MM.1S (cell line): Measurements from ENCODE around the gene ANKRD13B.
"Not testable (repeated sequence)": the region's sequence is repeated elsewhere in the genome, so short reads cannot be mapped to it uniquely, and the experiment has no call there.

Experiments used
- DNase-seq: peaks from one replicate; pipeline ENCODE4 v3.0.0-alpha.2; 2015
- H2AFZ ChIP-seq: fragments of 300-600 bp; sonication (generic); 2 replicates; pipeline ENCODE4 v1.6.0; 2016; ENCODE audit warnings: antibody characterized with exemption, low read length
- H3F3A ChIP-seq: fragments of 300-600 bp; sonication (generic); 2 replicates; pipeline ENCODE4 v1.6.1; 2016; ENCODE audit warnings: mild to moderate bottlenecking, antibody characterized with exemption, low read length, moderate library complexity, mixed read lengths; ENCODE audit not compliant: insufficient read depth
- H3K27ac ChIP-seq: fragments of 300-600 bp; sonication (generic); 2 replicates; pipeline ENCODE4 v1.5.1; 2016; ENCODE audit warnings: mild to moderate bottlenecking, low read length
- H3K27me3 ChIP-seq: fragments of 300-600 bp; sonication (generic); replicated peaks from 2 replicates; pipeline ENCODE4 v1.6.0; 2016; ENCODE audit warnings: low read length; ENCODE audit not compliant: insufficient read depth
- H3K36me3 ChIP-seq: fragments of 300-600 bp; sonication (generic); replicated peaks from 2 replicates; pipeline ENCODE4 v1.6.1; 2016; ENCODE audit warnings: mild to moderate bottlenecking, low read length, mixed read lengths; ENCODE audit not compliant: insufficient read depth
- H3K4me1 ChIP-seq: fragments of 300-600 bp; sonication (generic); 2 replicates; pipeline ENCODE4 v1.6.1; 2016; ENCODE audit warnings: low read length, mixed read lengths
- H3K4me2 ChIP-seq: fragments of 300-600 bp; sonication (generic); 2 replicates; pipeline ENCODE4 v1.6.0; 2016; ENCODE audit warnings: low read depth, low read length
- H3K4me3 ChIP-seq: fragments of 300-600 bp; sonication (generic); 2 replicates; pipeline ENCODE4 v1.5.1; 2016; ENCODE audit warnings: low read length, mixed read lengths
- H3K79me2 ChIP-seq: fragments of 300-600 bp; sonication (generic); 2 replicates; pipeline ENCODE4 v1.6.1; 2016; ENCODE audit warnings: mixed run types, low read length, mixed read lengths
- H3K9ac ChIP-seq: fragments of 300-600 bp; sonication (generic); 2 replicates; pipeline ENCODE4 v1.6.1; 2016; ENCODE audit warnings: low read length, mixed read lengths
- H3K9me2 ChIP-seq: fragments of 300-600 bp; sonication (generic); replicated peaks from 2 replicates; pipeline ENCODE4 v1.6.1; 2016; ENCODE audit warnings: mild to moderate bottlenecking, low read length, mixed read lengths; ENCODE audit not compliant: insufficient read depth
- H3K9me3 ChIP-seq: fragments of 300-600 bp; sonication (generic); replicated peaks from 2 replicates; pipeline ENCODE4 v1.6.1; 2016; ENCODE audit warnings: mild to moderate bottlenecking, low read length, mixed read lengths; ENCODE audit not compliant: insufficient read depth
- H4K20me1 ChIP-seq: fragments of 300-600 bp; sonication (generic); 2 replicates; pipeline ENCODE4 v1.6.1; 2016; ENCODE audit warnings: mild to moderate bottlenecking, low read length, moderate library complexity, mixed read lengths; ENCODE audit not compliant: insufficient read depth
- EZH2 ChIP-seq: fragments of 300-600 bp; sonication (generic); optimal IDR thresholded peaks from 2 replicates; pipeline ENCODE3; 2017; ENCODE audit warnings: low read depth, mild to moderate bottlenecking, antibody characterized with exemption, low read length, mixed read lengths
- EZH2phosphoT487 ChIP-seq: fragments of 300-600 bp; sonication (generic); IDR thresholded peaks from 2 replicates; pipeline ENCODE4 v1.6.1; 2018; ENCODE audit warnings: antibody characterized with exemption, low read length
- TF ChIP-seq, protein P1 (sequence below): fragments of 300-600 bp; sonication (generic); IDR thresholded peaks from 2 replicates; pipeline ENCODE4 v1.5.1; 2016; ENCODE audit warnings: antibody characterized with exemption, low read length, mixed read lengths

ANKRD13B gene

GRCh38 chr17:29649359-29649758 lies 56.4 kb downstream of the ANKRD13B start:
- Histone ChIP-seq H3K4me1 (no peaks in the 10 kb centered on the region), H3K9ac (no peak overlapping the region), H4K20me1 (no peaks in the 10 kb centered on the region), H3F3A (no peaks in the 10 kb centered on the region), H3K27me3 (no peaks in the 10 kb centered on the region), H3K9me3 (no peaks in the 10 kb centered on the region), H3K27ac (no peak overlapping the region), H3K79me2 (no peaks in the 10 kb centered on the region), H3K9me2 (no peaks in the 10 kb centered on the region), H2AFZ (no peak overlapping the region), H3K4me2 (no peak overlapping the region), H3K4me3 (no peak overlapping the region), H3K36me3 (no peaks in the 10 kb centered on the region)
- TF ChIP-seq EZH2 (no peak), EZH2phosphoT487 (no peak)
- TF ChIP-seq, protein P1, sequence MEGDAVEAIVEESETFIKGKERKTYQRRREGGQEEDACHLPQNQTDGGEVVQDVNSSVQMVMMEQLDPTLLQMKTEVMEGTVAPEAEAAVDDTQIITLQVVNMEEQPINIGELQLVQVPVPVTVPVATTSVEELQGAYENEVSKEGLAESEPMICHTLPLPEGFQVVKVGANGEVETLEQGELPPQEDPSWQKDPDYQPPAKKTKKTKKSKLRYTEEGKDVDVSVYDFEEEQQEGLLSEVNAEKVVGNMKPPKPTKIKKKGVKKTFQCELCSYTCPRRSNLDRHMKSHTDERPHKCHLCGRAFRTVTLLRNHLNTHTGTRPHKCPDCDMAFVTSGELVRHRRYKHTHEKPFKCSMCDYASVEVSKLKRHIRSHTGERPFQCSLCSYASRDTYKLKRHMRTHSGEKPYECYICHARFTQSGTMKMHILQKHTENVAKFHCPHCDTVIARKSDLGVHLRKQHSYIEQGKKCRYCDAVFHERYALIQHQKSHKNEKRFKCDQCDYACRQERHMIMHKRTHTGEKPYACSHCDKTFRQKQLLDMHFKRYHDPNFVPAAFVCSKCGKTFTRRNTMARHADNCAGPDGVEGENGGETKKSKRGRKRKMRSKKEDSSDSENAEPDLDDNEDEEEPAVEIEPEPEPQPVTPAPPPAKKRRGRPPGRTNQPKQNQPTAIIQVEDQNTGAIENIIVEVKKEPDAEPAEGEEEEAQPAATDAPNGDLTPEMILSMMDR, result no peak
- DNase-seq, result no peak

- Histone ChIP-seq H3K4me1 (no peaks in the 10 kb centered on the region), H3K9me2 (no peaks in the 10 kb centered on the region), H3K9me3 (no peaks in the 10 kb centered on the region), H3K27me3 (no peaks in the 10 kb centered on the region), H3K4me3 (no peak overlapping the region), H3K36me3 (no peaks in the 10 kb centered on the region), H3K27ac (no peak overlapping the region), H3K79me2 (no peaks in the 10 kb centered on the region), H3K4me2 (no peak overlapping the region), H3K9ac (no peak overlapping the region), H4K20me1 (no peaks in the 10 kb centered on the region), H3F3A (no peaks in the 10 kb centered on the region), H2AFZ (no peak overlapping the region)
- TF ChIP-seq EZH2phosphoT487 (no peak), EZH2 (no peak)
- TF ChIP-seq, protein P1, result no peak
- DNase-seq, result no peak
Observed at GRCh38 chr17:29650396-29650795, 57.5 kb downstream of the ANKRD13B start.

DNA sequence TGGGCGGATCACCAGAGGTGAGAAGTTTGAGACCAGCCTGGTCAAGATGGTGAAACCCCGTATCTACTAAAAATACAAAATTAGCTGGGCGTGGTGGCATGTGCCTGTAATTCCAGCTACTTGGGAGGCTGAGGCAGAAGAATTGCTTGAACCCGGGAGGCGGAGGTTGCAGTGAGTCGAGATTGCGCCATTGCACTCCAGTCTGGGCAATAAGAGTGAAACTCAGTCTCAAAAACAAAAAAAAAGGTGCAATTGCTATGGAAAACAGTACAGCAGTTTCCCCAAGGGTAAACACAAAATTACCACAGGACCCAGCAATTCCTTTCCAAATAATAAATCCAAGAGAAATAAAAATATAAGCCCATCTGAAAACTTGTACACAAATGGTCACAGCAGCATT lies 59.0 kb downstream of the ANKRD13B start:
- H3K4me2 ChIP-seq, H3F3A ChIP-seq, H3K4me1 ChIP-seq, DNase-seq, H3K9me3 ChIP-seq, H3K27ac ChIP-seq, H3K79me2 ChIP-seq, H3K9me2 ChIP-seq, H3K4me3 ChIP-seq, H3K36me3 ChIP-seq, H3K9ac ChIP-seq, H4K20me1 ChIP-seq, H2AFZ ChIP-seq, H3K27me3 ChIP-seq: not testable (repeated sequence)

DNA sequence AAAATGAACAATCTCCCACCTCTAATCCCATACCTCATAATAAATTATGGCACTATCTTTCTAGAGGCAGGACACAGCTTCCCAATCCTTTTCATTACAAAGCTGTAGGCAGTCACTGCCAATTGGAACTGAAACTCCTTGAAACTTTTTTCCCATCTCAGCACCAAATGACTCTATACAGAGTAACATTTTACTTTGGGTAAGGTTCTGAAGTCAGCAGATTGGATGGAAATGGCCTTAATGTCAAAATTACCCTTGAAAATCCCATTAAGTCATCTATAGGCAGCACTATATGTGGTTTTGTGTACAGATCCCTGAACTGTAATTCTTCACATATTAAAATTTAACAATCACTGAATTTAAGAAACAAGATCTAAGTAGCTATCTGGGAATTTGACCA lies 60.0 kb downstream of the ANKRD13B start:
- H3K36me3 ChIP-seq, result no peaks in the 10 kb centered on the region
- H4K20me1 ChIP-seq, result no peaks in the 10 kb centered on the region
- H3K9me2 ChIP-seq, result no peaks in the 10 kb centered on the region
- H2AFZ ChIP-seq, result no peak overlapping the region
- H3K9ac ChIP-seq, result no peak overlapping the region
- H3K4me3 ChIP-seq, result no peak overlapping the region
- H3F3A ChIP-seq, result no peaks in the 10 kb centered on the region
- H3K27ac ChIP-seq, result no peak overlapping the region
- H3K79me2 ChIP-seq, result no peaks in the 10 kb centered on the region
- H3K9me3 ChIP-seq, result no peaks in the 10 kb centered on the region
- no peak for DNase-seq
- H3K4me1 ChIP-seq, result no peaks in the 10 kb centered on the region
- H3K4me2 ChIP-seq, result no peak overlapping the region
- no peaks in the 10 kb centered on the region for H3K27me3 ChIP-seq
- no peak for TF ChIP-seq EZH2phosphoT487
- TF ChIP-seq, protein P1, result no peak
